HG03565 (cell line): ENCODE data around the gene LMF1.
"Not testable (repeated sequence)": the region's sequence is repeated elsewhere in the genome, so short reads cannot be mapped to it uniquely, and the experiment has no call there.

ENCODE experiments used
- ATAC-seq: cut with Tn5 transposase; IDR thresholded peaks from one replicate; pipeline ENCODE4 v1.9.1; 2021; ENCODE audit warnings: mild to moderate bottlenecking, moderate library complexity; ENCODE audit not compliant: unreplicated experiment

The LMF1 gene

GRCh38 chr16:838741-839140 is 132.0 kb downstream of the LMF1 start:
- no peak for ATAC-seq

- not testable (repeated sequence) for ATAC-seq
These were observed 134.0 kb downstream of the LMF1 start for GRCh38 chr16:836822-837221.

- ATAC-seq, result no peak
These were observed 134.6 kb downstream of the LMF1 start for GRCh38 chr16:836221-836620.

- ATAC-seq, result no peak
These were observed 135.4 kb downstream of the LMF1 start for GRCh38 chr16:835373-835772.

GRCh38 chr16:833411-833810 is 137.4 kb downstream of the LMF1 start:
- ATAC-seq, result no peak

GRCh38 chr16:832652-833336 is 138.0 kb downstream of the LMF1 start:
- no peak for ATAC-seq

GRCh38 chr16:831571-832413 is 139.0 kb downstream of the LMF1 start:
- no peak for ATAC-seq

- ATAC-seq, result no peak
These were observed 139.8 kb downstream of the LMF1 start for GRCh38 chr16:830871-831570.

- no peak for ATAC-seq
These were observed 140.5 kb downstream of the LMF1 start for GRCh38 chr16:830107-830870.

GRCh38 chr16:828891-829290 is 141.9 kb downstream of the LMF1 start:
- ATAC-seq, result no peak

GRCh38 chr16:827513-827912 is 143.3 kb downstream of the LMF1 start:
- ATAC-seq, result no peak

GRCh38 chr16:825341-826061 is 145.3 kb downstream of the LMF1 start:
- no peak for ATAC-seq

- no peak for ATAC-seq
These were observed 146.2 kb downstream of the LMF1 start for GRCh38 chr16:824601-825000.

GRCh38 chr16:824194-824593 is 146.6 kb downstream of the LMF1 start:
- no peak for ATAC-seq

- no peak for ATAC-seq
These were observed 147.9 kb downstream of the LMF1 start for GRCh38 chr16:822909-823297.

- no peak for ATAC-seq
These were observed 148.4 kb downstream of the LMF1 start for GRCh38 chr16:822174-822908.

GRCh38 chr16:821751-822150 is 149.0 kb downstream of the LMF1 start:
- ATAC-seq, result no peak

- ATAC-seq, result no peak
These were observed 150.0 kb downstream of the LMF1 start for GRCh38 chr16:820748-821147.

- ATAC-seq, result not testable (repeated sequence)
These were observed 150.8 kb downstream of the LMF1 start for GRCh38 chr16:820044-820408.
